Stimulated activated CD4-positive, alpha-beta T cell treated with anti-CD3 and anti-CD28 coated beads, Interleukin-1b, Interleukin-23, amount 100 ng/mL, for 24 hours (primary cell): Measurements from ENCODE around the gene NBEAL1.
"Not testable (repeated sequence)": the region's sequence is repeated elsewhere in the genome, so short reads cannot be mapped to it uniquely, and the experiment has no call there.

Experiments used
- DNase-seq, 4 experiments: peaks; one replicate each; pipeline ENCODE4 v3.0.0-alpha.2; 2020; ENCODE audit warnings: low read depth in 4 of 4, low spot score in 1 of 4

Gene NBEAL1

GRCh38 chr2:203105996-203106395 is 91.3 kb downstream of the NBEAL1 start:
- no peak for DNase-seq

GRCh38 chr2:203110496-203110895 is 95.8 kb downstream of the NBEAL1 start:
- DNase-seq: not testable (repeated sequence)

GRCh38 chr2:203112342-203112741 is 97.7 kb downstream of the NBEAL1 start:
- no peak for DNase-seq

DNA sequence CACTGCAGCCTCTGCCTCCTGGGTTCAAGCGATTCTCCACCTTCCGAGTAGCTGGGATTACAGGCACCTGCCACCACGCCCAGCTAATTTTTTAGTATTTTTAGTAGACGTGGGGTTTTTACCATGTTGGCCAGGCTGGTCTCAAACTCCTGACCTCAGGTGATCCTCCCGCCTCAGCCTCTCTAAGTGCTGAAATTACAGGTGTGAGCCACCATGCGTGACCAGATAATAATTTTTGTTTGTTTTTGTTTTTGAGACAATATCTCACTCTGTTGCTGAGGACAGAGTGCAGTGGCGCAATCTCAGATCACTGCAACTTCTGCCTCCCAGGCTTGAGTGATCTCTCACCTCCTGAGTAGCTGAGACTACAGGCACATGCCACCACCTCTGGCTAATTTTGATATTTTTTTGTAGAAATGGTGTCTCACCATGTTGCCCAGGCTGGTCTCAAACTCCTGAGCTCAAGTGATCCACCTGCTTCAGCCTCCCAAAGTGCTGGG is 100.6 kb downstream of the NBEAL1 start:
- DNase-seq: not testable (repeated sequence)

DNA sequence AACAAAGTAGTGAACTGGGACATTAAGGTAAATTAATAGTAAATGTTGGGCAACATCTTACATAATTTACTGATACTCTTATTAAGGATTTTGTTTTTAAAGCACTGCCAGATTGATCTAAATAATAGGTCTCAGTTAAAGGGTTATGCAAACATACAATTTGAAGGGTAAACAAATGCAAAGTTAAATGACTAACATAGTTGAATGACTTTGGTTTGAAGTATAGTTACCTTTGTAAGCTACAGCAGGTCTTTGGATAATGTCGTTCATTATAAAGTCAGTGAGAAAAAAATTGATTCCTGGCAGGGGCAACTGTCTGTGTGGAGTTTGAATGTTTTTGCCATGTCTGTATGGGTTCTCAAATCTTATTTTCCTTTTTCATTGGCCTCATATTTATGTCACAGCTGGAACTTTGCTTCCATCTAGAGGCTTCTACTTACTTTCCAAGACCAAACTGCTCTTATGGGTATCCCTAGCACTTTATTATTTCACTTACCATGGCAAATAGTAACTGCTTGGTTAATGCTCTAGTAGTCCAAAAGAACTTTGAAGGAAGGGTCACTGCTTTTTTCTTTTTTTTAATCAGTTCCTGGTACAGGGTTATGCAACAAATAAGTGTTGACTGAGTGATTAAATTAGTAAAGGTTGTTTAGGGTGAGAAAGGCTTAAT is 107.8 kb downstream of the NBEAL1 start:
- DNase-seq: no peak

- DNase-seq: no peak
Observed at GRCh38 chr2:203126996-203127395, 112.3 kb downstream of the NBEAL1 start.

- DNase-seq: no peak
Observed at GRCh38 chr2:203135105-203135504, 120.4 kb downstream of the NBEAL1 start.

GRCh38 chr2:203143391-203143790 is 128.7 kb downstream of the NBEAL1 start:
- no peak for DNase-seq

DNA sequence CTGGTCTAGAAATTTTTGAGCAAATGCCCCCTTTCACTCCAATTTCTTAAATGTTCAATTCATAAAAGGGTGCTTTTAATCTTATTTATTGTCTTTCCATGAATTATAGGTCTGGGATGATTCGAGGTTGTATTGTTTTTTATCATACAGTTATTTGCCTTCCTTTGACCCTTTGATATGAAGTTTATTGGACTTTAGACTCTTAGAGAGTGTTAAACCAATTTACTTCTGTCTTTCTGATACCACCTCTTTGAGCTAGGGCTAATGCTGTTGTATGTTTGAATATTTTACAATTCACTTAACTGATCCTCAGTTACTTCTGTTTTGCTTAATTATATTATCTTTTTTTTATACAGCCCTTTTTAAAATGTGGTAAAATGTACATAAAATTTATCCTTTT is 134.5 kb downstream of the NBEAL1 start:
- DNase-seq: no peak

GRCh38 chr2:203155406-203155805 is 140.7 kb downstream of the NBEAL1 start:
- no peak for DNase-seq

DNA sequence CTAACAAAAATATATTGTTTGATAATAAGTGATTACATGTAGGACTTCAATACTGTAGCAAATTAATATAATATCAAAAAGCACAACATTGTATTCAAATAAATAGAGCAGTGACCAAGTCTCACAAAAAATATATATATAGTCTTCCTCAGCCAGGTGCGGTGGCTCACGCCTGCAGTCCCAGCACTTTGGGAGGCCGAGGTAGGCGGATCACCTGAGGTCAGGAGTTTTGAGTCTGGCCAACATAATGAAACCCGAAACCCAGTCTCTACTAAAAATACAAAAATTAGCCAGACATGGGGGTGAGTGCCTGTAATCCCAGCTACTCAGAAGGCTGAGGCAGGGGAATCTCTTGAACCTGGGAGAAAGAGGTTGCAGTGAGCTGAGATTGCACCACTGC is 148.0 kb downstream of the NBEAL1 start:
- not testable (repeated sequence) for DNase-seq

GRCh38 chr2:203164311-203164935 is 149.7 kb downstream of the NBEAL1 start:
- no peak for DNase-seq

DNA sequence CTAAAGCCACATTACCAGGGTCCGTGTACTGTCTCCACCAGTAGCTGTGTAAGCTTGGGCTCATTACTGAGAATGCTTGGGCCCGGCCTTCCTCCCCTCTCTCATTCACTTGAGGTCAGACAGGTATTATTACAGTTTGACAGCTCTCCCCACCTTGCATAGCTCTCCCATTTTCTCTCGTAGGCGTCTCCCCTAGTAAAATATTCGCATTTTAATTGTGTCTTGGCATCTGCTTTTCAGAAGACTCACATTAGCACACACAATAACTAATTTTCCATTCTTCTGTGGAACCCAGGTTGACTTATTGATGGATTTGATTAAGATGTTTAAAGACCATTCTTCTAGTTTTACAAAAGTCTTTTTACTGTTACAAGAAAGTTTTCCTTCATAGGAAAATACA is 153.1 kb downstream of the NBEAL1 start:
- DNase-seq: no peak

GRCh38 chr2:203170502-203170901 is 155.8 kb downstream of the NBEAL1 start:
- no peak for DNase-seq

DNA sequence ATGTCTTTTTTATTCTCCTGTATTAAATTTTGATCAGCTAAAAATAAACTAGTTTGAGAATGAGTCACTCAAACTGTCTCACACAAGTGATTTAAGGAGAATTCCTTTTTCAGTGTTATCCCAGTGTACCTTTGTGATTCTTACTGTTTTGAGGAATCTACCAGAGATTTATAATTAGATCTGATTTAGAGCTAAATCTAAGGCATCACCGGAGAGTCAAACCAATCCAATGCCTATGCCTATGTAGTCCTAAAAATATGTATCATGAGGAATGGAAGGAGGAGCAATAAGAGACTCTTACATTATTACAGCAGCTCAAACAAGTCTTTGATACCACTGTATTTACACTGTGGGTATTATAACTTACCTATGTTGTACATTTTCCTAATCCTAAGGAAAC is 160.7 kb downstream of the NBEAL1 start:
- DNase-seq: no peak

GRCh38 chr2:203177361-203177760 is 162.7 kb downstream of the NBEAL1 start:
- no peak for DNase-seq

DNA sequence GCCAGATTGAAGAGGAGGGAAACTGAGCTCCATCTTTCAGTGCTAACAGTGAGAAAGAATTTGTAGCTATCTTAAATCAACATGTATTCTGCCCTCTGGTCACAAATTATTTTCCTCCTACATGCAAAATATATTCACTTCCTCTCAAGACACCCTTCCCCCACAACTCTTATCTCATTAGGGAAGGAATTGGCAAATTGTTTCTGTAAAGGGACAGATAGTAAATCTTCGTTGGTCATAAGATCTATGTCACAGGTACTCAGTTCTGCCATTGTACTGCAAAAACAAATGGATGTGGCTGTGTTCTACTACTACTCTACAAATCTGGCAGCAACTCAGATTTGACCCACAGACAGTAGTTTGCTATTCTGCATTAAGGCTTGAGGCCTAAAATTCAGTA is 171.2 kb downstream of the NBEAL1 start:
- no peak for DNase-seq

GRCh38 chr2:203190547-203190946 is 175.9 kb downstream of the NBEAL1 start:
- DNase-seq: not testable (repeated sequence)

DNA sequence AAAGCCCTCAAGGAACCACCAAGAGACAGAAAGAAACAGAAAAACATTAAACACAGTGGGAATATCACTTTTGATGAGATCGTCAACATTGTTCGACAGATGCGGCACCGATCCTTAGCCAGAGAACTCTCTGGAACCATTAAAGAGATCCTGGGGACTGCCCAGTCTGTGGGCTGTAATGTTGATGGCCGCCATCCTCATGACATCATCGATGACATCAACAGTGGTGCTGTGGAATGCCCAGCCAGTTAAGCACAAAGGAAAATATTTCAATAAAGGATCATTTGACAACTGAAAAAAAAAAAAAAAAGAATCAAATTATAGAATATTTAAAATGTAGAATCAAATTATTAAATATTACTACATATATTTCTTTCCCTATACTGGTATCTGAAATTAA is 176.4 kb downstream of the NBEAL1 start:
- DNase-seq: not testable (repeated sequence)

- DNase-seq: no peak
Observed at GRCh38 chr2:203191961-203192360, 177.3 kb downstream of the NBEAL1 start.

DNA sequence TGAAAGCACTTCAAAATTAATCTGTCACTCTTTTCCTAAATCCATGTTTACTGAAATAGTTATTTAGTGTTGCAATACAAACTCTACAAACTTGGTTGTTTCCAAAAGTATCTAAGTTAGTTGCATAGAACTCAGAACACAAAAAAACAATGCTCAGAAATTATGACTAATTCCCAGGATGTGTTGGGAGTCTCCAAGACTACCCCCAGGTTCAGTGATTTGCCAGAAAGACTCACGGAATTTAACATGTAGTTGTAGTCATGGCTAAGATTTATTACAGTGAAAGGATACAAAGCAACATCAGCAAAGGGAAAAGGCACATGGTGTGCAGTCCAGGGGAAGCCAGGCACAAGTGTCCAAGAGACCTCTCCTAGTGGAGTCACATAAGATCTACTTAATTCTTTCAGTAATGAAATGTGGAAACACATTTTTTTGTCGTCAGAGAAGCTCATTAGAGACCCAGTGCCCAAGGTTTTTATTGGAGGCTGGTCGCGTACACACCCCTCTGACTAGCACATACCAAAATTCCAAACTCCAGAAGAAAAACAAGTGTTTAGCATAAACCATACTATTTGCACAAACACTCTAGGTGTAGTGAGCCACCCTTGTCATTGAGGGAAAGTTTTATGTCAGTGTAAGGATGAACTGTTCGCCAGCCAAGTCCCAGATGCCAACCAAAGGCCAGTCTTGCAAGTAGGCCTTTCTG is 180.8 kb downstream of the NBEAL1 start:
- no peak for DNase-seq

- no peak for DNase-seq
Observed at GRCh38 chr2:203200866-203201265, 186.2 kb downstream of the NBEAL1 start.
